ENCODE results near the gene SOCS2.
"Not testable (repeated sequence)": the region's sequence is repeated elsewhere in the genome, so short reads cannot be mapped to it uniquely, and the experiment has no call there.

SOCS2 gene

DNA sequence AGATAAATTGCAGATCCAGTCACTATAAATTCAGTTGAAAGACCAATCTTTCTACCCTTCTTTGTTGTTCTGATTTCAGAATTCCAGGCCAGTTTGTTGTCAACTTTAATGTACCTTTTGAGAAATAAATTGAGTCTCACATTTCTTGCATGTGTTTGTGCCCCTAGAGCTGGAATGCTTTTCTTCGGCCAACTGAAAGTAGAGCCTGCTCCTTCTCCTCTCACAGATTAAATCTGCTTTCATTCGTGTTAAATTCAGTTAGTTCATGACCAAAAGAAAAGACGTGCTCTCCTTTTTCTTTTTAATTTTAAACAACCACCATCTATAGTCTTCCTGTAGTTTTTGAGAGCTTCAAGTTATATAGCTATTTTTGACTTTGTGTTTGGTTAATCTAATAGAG is 22.9 kb downstream of the SOCS2 start:
- DNase-seq = no peak

DNA sequence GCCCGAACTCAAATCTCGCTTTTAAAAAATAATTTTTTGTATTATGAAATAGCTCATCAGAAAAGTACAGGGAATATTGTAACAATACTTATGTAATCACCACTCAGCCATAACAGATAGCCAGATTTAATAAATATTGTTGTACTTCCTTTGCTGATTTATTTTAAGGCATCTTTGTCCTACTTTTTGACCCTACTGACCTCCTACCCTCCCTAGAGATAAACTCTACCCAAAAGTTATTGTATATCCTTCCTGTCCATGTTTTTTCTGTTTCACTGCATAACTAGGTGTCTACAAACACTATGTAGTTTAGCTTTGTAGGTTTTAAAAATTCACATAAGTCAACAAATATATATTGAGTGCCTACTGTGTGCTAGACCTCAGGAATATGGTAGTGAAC is 25.1 kb downstream of the SOCS2 start:
- DNase-seq = no peak

DNA sequence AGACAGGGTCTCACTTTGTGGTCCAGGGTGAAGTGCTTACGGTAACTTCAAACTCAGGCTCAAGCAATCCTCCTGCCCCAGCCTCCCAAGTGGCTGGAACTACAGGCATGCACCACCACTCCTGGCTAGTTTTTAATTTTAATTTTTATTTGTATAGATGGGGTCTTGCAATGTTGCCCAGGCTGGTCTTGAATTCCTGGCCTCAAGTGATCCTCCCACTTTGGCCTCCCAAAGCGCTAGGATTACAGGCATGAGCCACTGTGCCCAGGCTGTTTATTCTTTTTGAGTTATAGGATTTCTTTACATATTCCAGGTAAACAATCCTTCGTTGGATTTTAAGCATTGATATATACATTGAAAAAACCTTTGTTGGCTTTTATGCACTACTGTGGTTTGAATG is 26.7 kb downstream of the SOCS2 start:
- DNase-seq = no peak

DNA sequence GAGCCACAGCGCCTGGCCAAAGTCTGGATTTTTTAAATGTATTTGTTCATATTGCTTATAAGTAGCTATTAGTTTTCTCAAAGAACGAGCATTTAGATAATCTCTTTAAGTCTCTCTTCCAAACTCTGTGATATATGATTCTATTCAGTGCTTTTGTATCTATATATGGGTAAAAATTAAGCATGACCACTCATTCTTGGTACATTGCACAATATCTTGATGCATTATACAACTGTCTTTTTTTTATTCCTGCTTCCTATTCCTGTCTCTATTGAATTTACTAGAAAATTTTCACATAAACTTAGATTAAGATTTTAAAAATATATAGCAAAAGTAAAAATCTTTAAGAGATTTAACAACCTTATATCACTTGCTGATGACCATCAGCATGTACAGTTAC is 29.1 kb downstream of the SOCS2 start:
- no peak for DNase-seq

GRCh38 chr12:93602897-93603668 is 30.6 kb downstream of the SOCS2 start:
- DNase-seq = no peak

- DNase-seq = no peak
Observed at GRCh38 chr12:93603762-93604161, 31.3 kb downstream of the SOCS2 start.

DNA sequence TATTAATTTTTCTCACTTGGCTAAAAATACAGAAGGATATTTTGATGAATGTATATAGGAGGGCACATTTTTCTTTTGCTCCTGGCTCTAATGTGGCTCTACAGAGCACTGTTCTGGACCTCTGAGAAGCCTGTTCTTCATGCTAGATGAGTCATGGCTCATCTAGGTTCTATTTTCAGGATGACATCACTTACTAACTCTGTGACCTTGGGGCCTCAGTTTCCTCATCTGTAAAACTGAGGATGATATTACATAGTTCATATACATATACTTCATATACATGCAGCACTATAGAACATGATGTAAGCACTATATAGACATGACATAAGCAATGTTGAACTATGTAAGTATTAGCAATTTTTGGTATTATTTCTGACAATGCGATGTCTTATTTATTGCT is 35.8 kb downstream of the SOCS2 start:
- no peak for DNase-seq

- DNase-seq = no peak
Observed at GRCh38 chr12:93609281-93610192, 37.1 kb downstream of the SOCS2 start.

GRCh38 chr12:93612776-93613175 is 40.3 kb downstream of the SOCS2 start:
- DNase-seq = no peak

- DNase-seq = no peak
Observed at GRCh38 chr12:93614917-93615596, 42.6 kb downstream of the SOCS2 start.

DNA sequence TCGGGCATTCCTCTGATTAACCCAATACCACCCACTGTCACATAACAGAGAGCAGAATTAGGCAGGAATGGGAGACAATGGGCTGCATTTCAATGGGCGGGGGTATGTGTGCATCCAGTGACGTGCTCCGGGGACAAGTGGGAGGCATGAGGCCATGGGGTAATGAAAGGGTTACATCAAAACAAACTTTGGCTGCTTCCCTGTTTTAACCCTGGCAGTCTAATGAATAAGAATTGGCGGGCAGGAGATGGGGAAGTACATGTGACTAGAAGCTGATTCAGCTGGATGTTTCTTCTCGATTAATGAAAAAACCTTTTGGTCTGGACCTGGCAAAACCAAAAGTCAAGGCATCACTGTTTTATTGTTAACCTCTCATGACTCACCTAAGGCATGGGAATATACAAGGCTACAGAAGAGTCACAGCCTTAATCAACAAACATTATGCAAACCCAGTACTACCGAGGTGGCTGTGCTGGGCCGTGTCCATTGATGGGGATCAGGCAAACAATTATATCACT is 44.2 kb downstream of the SOCS2 start:
- DNase-seq = peak; percentile 57

DNA sequence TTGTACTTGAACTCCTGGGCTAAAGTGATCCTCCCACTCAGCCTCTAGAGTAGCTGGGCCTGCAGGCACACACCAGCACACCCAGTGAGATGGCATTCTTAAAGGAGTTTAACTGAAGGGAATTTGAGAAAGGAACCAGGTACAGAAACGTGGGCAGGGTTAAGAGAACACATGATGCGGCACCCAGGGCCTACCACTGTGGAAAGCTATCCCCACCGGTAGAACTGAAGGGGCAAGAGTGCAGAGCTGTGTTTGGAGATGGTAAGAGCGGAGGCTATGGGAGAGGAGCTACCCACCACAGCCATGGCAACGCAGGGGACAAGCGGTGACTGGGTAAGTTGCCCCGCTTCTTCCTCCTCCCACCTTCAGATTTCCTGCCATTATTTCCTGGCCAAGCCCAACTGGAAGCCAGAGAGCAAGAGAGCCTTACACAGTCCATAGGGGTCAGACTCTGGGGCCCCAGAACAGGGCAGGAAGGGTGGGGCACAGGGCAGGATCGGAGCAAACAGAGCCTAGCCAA is 46.5 kb downstream of the SOCS2 start:
- no peak for DNase-seq

DNA sequence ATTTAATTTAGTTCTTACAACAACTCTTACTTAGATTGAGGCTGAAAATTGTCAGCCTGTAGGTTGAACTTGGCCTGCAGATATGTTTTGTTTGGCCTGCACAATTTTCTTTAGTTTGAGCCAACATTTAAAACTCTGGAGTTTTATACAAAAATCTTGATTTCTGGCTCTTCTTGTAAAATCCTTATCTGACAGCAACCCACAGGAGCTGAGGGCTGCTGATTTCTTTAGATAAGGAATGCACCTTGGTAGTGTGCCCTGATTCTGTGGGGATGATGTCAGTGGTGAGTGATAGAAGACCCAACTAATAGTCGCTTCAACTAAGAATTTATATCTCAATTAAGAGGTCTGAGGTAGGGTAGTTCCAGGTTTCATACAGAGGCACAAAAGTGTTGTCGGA is 49.5 kb downstream of the SOCS2 start:
- no peak for DNase-seq

DNA sequence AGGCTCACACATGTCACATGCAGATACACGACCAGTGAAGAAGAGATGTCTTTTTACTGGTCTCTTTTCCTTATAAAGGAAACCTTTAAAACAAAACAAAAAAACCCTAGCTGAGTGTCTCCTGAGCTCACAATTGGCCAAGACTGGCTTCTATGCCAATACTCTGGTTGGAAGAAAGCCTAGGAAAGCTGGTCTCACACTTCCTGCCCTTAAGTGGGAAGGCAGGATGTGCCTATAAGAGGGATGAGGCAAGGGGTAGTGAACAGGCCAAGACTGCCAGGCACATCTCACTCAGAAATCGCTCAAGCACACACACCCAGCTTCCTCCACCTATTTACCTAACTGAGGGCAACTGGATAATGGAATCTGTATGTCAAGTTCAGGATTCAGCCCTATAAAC is 50.0 kb downstream of the SOCS2 start:
- no peak for DNase-seq

DNA sequence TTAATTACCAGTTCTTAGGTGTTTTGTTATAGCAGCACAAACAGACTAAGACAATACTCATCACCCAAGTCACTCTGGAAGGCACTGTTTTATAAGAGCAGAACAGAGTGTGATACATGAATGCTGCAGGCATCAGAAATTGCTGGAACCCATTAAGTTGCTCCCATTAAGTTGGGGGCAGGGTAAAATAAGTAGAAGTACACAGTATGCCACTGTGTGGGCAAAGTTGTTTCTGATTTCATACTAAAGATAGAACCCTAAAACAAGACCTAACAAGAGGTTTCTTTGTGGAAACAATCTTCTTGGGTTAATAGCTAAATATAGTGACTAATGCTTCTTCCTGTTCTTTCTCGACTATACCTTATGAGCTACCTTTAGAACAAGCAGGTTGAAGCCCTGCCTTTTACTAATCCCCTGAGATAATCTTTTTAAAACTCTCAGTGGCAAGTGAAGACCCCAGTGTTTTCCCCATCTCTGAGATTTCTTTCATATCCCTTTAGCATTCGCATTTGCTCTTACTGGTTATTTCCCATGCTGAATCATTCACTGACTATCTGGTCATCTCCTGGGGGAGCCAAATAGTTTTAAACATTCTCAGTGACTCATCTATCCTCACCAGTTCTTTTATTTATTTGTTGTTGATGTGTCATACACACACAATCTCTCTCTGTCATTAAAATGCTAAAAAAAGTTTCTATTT is 52.3 kb downstream of the SOCS2 start:
- DNase-seq = peak; percentile 95

- DNase-seq = not testable (repeated sequence)
Observed at GRCh38 chr12:93625295-93625645, 52.8 kb downstream of the SOCS2 start.

GRCh38 chr12:93626160-93626559 is 53.7 kb downstream of the SOCS2 start:
- DNase-seq = no peak

All from kidney glomerular epithelial cell (primary cell).